Stimulated activated naive CD8-positive, alpha-beta T cell treated with anti-CD3 and anti-CD28 coated beads, Interleukin-15, Interleukin-2, amounts not matched to agents 100 ng/mL and 50 ng/mL, for 24 hours (primary cell): ENCODE results near the gene ADI1.

Experiments
- H3K27ac Mint-ChIP-seq: one replicate; pipeline ENCODE4 v1.8.0; 2021; ENCODE audit warnings: mild to moderate bottlenecking, mixed read lengths
- H3K27me3 Mint-ChIP-seq: one replicate; pipeline ENCODE4 v1.8.0; 2021; ENCODE audit warnings: mixed read lengths
- H3K36me3 Mint-ChIP-seq: one replicate; pipeline ENCODE4 v1.8.0; 2021; ENCODE audit warnings: low read depth, mixed read lengths
- H3K4me1 Mint-ChIP-seq: one replicate; pipeline ENCODE4 v1.8.0; 2021; ENCODE audit warnings: low read depth, mixed read lengths
- H3K4me3 Mint-ChIP-seq: one replicate; pipeline ENCODE4 v1.8.0; 2021; ENCODE audit warnings: mild to moderate bottlenecking, mixed read lengths
- H3K9me3 Mint-ChIP-seq: one replicate; pipeline ENCODE4 v1.8.0; 2021; ENCODE audit warnings: mixed read lengths

The ADI1 gene

GRCh38 chr2:3491716-3492474 is 27.4 kb downstream of the ADI1 start:
- Mint-ChIP-seq H3K4me1 (no peaks in the 10 kb centered on the region), H3K27ac (no peak overlapping the region), H3K9me3 (no peaks in the 10 kb centered on the region), H3K36me3 (peaks cover 2% of the 10 kb centered on the region), H3K27me3 (no peaks in the 10 kb centered on the region), H3K4me3 (no peak overlapping the region)

DNA sequence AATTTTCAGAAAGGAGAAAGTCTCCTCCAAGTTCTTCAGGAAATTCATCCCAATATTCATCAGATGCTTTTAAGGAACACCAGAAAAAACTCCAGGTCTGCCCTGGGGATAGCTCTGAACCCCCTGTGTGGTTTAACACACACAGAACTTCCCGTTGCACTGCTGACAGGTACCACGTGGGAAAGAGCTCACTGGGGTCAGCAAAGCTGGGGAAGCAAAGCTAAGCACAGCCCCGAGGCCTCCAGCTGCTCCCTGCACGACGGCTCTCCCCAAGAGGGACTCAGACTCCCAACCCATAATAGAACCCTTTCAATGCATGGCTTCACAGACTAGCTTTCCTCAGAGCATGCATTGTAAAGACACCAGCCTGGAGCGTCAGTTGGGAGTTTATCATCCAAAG is 28.0 kb downstream of the ADI1 start:
- Mint-ChIP-seq H3K4me3 (no peak overlapping the region), H3K4me1 (no peaks in the 10 kb centered on the region), H3K27ac (no peak overlapping the region), H3K27me3 (no peaks in the 10 kb centered on the region), H3K36me3 (no peaks in the 10 kb centered on the region), H3K9me3 (no peaks in the 10 kb centered on the region)

DNA sequence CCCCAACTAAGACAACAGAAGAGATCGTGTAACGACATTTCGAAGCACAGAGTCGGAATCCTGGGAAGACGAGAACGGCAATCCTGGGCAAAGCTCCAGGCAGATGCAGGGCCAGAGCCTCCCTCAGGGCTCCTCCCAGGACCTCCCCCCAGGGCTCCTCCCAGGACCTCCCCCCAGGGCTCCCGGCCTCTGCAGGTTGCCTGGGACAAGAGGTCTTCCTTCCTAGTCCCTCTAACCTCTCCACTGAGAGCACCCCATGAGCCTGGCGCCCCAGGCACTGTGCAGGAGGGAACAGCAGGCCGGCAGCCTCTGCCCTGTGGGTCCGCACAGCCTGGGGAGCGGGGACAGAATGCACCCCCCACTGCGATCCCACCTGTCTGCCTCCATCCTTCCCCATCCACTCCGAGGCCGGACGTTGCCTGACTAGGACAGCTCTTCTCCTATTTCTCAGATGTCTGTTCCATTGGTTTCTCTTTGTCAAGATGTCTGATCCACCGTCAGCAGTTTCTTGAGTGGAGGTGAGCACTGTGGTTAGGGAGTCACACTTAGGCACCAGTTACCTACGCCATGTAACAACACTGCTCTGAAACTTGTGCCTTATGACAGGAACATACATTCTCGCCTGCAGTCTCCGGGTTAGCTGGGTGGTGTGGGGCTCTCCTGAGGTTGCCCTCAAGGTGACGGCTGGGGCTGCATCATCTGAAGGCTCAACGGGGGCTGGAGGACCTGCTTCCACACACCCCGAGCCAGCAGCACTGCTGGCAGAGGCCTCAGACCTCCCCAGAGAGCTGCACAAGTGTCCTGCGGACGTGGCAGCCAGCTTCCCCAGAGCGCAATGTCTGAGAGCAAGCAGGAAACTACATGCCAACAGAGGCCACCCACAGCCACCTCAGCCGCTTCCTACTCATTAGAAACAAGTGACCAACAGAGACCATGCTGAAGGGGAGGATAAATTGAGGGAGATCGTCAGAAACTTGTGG is 28.9 kb downstream of the ADI1 start:
- H3K4me1 Mint-ChIP-seq, result no peaks in the 10 kb centered on the region

DNA sequence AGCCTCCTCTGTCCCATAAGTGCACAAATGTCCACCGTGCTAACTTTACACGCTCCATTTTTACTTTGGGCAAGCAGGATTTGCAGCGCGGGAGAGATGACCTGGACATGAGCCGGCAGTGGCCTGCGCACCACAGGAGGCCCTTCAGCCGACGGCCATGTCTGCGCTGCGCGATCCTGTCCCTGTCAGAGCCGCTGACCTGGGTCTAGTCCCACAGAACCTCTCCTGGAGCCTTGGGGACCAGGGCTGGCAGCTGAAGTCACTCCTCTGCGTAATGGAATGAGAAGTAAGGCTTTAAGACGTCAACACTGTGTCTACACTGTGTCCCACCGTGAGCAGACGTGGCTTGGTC is 29.6 kb downstream of the ADI1 start:
- H3K36me3 Mint-ChIP-seq, result peaks cover 7% of the 10 kb centered on the region
- H3K27ac Mint-ChIP-seq, result no peak overlapping the region
- no peaks in the 10 kb centered on the region for H3K4me1 Mint-ChIP-seq
- no peaks in the 10 kb centered on the region for H3K9me3 Mint-ChIP-seq
- H3K27me3 Mint-ChIP-seq, result no peaks in the 10 kb centered on the region
- H3K4me3 Mint-ChIP-seq, result no peak overlapping the region

More for the DNA sequence above, 28.9 kb downstream of the ADI1 start:
- Mint-ChIP-seq H3K27ac (no peak overlapping the region), H3K9me3 (no peaks in the 10 kb centered on the region), H3K36me3 (peaks cover 5% of the 10 kb centered on the region), H3K27me3 (no peaks in the 10 kb centered on the region), H3K4me3 (no peak overlapping the region)

GRCh38 chr2:3488855-3489763 is 30.2 kb downstream of the ADI1 start:
- Mint-ChIP-seq H3K4me1 (no peaks in the 10 kb centered on the region), H3K27ac (no peak overlapping the region), H3K36me3 (peaks cover 7% of the 10 kb centered on the region), H3K9me3 (no peaks in the 10 kb centered on the region), H3K4me3 (no peak overlapping the region), H3K27me3 (no peaks in the 10 kb centered on the region)

- Mint-ChIP-seq H3K36me3 (peaks cover 7% of the 10 kb centered on the region), H3K4me1 (no peaks in the 10 kb centered on the region), H3K27me3 (no peaks in the 10 kb centered on the region), H3K4me3 (no peak overlapping the region), H3K9me3 (no peaks in the 10 kb centered on the region), H3K27ac (no peak overlapping the region)
These were observed 31.2 kb downstream of the ADI1 start for GRCh38 chr2:3488061-3488531.

GRCh38 chr2:3487432-3487831 is 31.9 kb downstream of the ADI1 start:
- Mint-ChIP-seq H3K27ac (no peak overlapping the region), H3K36me3 (peaks cover 7% of the 10 kb centered on the region), H3K4me3 (no peak overlapping the region)

GRCh38 chr2:3487028-3487425 is 32.3 kb downstream of the ADI1 start:
- no peaks in the 10 kb centered on the region for H3K9me3 Mint-ChIP-seq

More at GRCh38 chr2:3487432-3487831, 31.9 kb downstream of the ADI1 start:
- H3K27me3 Mint-ChIP-seq, result no peaks in the 10 kb centered on the region
- H3K4me1 Mint-ChIP-seq, result no peaks in the 10 kb centered on the region
- H3K9me3 Mint-ChIP-seq, result no peaks in the 10 kb centered on the region

DNA sequence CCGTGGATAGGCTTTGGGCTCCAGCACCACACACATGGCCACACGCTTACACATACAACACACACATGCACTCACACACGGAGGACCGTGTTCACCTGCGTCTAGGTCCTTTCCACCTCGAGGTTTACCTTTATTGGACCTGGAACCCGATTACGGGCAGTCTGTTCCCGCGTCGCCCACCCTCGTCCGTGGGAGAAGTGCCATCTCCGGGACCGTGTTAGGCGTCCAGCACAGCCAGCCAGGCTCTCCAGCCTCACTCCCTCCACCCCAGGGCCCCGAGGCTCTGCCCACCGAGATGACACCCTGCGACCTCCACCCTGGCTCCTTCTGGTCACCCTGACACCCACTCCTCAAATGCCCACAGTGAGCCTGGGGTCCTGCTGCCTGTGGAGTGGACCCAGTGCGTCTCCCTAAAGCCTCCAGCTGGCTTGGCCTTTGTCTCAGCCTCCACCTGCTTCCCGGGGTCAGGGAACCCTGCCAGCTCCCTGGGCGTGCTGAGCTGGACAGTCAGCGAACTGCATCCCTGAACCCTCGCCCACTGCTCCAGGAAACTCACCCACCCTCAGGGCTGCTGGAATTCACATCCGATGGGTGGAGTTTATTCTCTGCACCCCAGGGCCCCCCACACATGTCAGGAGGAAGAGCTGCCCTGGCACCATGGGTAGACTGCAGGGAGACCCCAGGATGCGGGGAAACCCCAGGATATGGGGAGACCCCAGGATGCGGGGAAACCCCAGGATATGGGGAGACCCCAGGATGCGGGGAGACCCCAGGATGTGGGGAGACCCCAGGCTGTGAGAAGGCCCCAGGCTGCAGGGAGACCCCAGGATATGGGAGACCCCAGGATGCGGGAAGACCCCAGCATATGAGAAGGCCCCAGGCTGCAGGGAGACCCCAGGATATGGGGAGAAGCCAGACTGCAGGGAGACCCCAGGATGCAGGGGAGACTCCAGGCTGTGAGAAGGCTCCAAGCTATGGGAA is 33.0 kb downstream of the ADI1 start:
- Mint-ChIP-seq H3K27ac (no peak overlapping the region), H3K9me3 (no peaks in the 10 kb centered on the region), H3K36me3 (peaks cover 7% of the 10 kb centered on the region), H3K27me3 (no peaks in the 10 kb centered on the region), H3K4me1 (no peaks in the 10 kb centered on the region), H3K4me3 (no peak overlapping the region)

More at GRCh38 chr2:3487028-3487425, 32.3 kb downstream of the ADI1 start:
- H3K4me3 Mint-ChIP-seq, result no peak overlapping the region
- H3K4me1 Mint-ChIP-seq, result no peaks in the 10 kb centered on the region
- peaks cover 7% of the 10 kb centered on the region for H3K36me3 Mint-ChIP-seq
- H3K27ac Mint-ChIP-seq, result no peak overlapping the region
- H3K27me3 Mint-ChIP-seq, result no peaks in the 10 kb centered on the region

- H3K36me3 Mint-ChIP-seq, result peaks cover 17% of the 10 kb centered on the region
- no peak overlapping the region for H3K27ac Mint-ChIP-seq
- no peaks in the 10 kb centered on the region for H3K27me3 Mint-ChIP-seq
- no peak overlapping the region for H3K4me3 Mint-ChIP-seq
- H3K4me1 Mint-ChIP-seq, result no peaks in the 10 kb centered on the region
- H3K9me3 Mint-ChIP-seq, result no peaks in the 10 kb centered on the region
These were observed 34.2 kb downstream of the ADI1 start for GRCh38 chr2:3485166-3485565.

- H3K27ac Mint-ChIP-seq, result no peak overlapping the region
- no peaks in the 10 kb centered on the region for H3K4me1 Mint-ChIP-seq
- no peaks in the 10 kb centered on the region for H3K9me3 Mint-ChIP-seq
- H3K27me3 Mint-ChIP-seq, result no peaks in the 10 kb centered on the region
- peaks cover 26% of the 10 kb centered on the region for H3K36me3 Mint-ChIP-seq
- H3K4me3 Mint-ChIP-seq, result no peak overlapping the region
These were observed 35.1 kb downstream of the ADI1 start for GRCh38 chr2:3483986-3484960.

GRCh38 chr2:3483227-3483985 is 35.9 kb downstream of the ADI1 start:
- no peaks in the 10 kb centered on the region for H3K9me3 Mint-ChIP-seq
- H3K36me3 Mint-ChIP-seq, result peaks cover 30% of the 10 kb centered on the region
- H3K4me3 Mint-ChIP-seq, result no peak overlapping the region
- H3K4me1 Mint-ChIP-seq, result no peaks in the 10 kb centered on the region
- no peaks in the 10 kb centered on the region for H3K27me3 Mint-ChIP-seq
- H3K27ac Mint-ChIP-seq, result no peak overlapping the region
